MG63 (cell line): ENCODE data around the gene FAF1. TPM values are rescaled to one million over a fixed set of nuclear protein-coding genes. Genes with fewer than 3 reads are reported as not detected.
"Not testable (repeated sequence)": the region's sequence is repeated elsewhere in the genome, so short reads cannot be mapped to it uniquely, and the experiment has no call there.

Source experiments
- DNase-seq: peaks from one replicate; pipeline ENCODE4 v3.0.0-alpha.2; 2020
- H3K27me3 ChIP-seq: fragments of 250-450 bp; sonication (Bioruptor Pico); 2 replicates; pipeline ENCODE4 v1.5.1; 2020; ENCODE audit warnings: mild to moderate bottlenecking, moderate library complexity
- H3K36me3 ChIP-seq: fragments of 250-450 bp; sonication (Bioruptor Pico); 2 replicates; pipeline ENCODE4 v1.5.1; 2020; ENCODE audit warnings: mild to moderate bottlenecking, moderate library complexity
- H3K4me3 ChIP-seq: fragments of 250-450 bp; sonication (Bioruptor Pico); 2 replicates; pipeline ENCODE4 v1.5.1; 2020; ENCODE audit warnings: mild to moderate bottlenecking, moderate library complexity
- H3K9me3 ChIP-seq: fragments of 250-450 bp; sonication (Bioruptor Pico); 2 replicates; pipeline ENCODE4 v1.5.1; 2020; ENCODE audit warnings: mild to moderate bottlenecking, moderate library complexity
- total RNA-seq: library from RNA; depleted of rRNA; stranded (reverse); fragments of >200 nt; shearing (Covaris generic); gene quantifications from 2 replicates; pipeline ENCODE4 v1.2.3, GENCODE V29; 2014; ENCODE audit warnings: low replicate concordance; rRNA removed

Gene FAF1
- 58.6 and 111 TPM in 2 replicates for total RNA-seq

DNA sequence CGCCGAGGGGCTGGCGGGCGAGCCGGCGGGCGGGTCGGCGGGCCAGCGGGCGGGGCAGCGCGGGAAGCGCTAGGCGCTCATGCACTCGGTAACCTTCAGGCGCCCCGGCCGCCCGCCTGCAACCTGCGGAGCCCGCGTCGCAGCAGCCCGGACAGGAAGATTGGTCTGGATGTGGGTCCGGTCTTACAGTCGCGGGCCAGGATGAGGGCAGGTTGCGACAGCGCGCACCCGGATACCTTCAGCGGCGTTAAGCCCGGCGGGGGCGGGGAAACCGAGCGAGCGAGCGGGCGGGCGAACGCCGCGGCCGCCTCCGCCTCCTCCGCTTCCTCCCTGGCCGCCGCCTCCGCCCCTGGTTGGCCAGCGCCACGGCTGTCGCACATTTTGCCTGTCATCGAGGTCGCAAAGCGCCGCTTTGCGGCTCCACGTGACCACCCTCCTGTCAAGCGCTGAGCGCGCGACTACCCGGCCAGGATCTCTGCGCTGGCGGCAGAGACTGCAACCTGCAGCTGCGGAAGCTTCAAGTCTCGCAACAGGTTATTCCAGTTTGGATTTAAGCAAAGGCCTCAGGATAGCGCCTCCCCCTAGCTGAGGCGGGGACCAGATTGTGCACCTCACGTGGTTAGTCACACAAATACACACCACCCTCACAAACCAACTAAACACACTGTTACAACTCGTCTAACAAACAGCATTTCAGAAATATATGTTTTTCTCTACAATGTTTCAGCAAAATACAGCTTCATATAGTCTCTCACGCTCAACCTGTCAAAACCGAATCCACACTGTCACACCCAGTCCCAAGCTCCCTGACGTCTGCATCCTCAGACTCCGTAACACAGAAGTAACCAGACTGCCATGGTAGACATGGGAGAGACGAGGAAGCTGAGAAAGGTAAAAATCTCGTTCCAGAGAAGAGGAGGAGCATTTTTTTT is at the start of gene FAF1:
TSS of gene FAF1 (minus strand) at position 355 of the 932 bp plus-strand sequence. CDS start 456 bp downstream, outside the sequence.
- Histone ChIP-seq H3K4me3 (peak within 1 kb of the TSS; percentile 78), H3K9me3 (no peaks in the 10 kb centered on the region), H3K36me3 (peaks cover 11% of the 10 kb centered on the region), H3K27me3 (no peaks in the 10 kb centered on the region)
- DNase-seq = peak; percentile 98

- no peak for DNase-seq
- Histone ChIP-seq H3K4me3 (no peak overlapping the region), H3K36me3 (peaks cover 20% of the 10 kb centered on the region), H3K27me3 (no peaks in the 10 kb centered on the region), H3K9me3 (peaks cover 8% of the 10 kb centered on the region)
Measured at GRCh38 chr1:51009381-51009780, 49.3 kb upstream of the FAF1 start.

GRCh38 chr1:51005549-51005948 is 45.5 kb upstream of the FAF1 start:
- not testable (repeated sequence) for DNase-seq, H3K4me3 ChIP-seq, H3K9me3 ChIP-seq, H3K27me3 ChIP-seq
- H3K36me3 ChIP-seq = peaks cover 32% of the 10 kb centered on the region

- DNase-seq = no peak
- peaks cover 30% of the 10 kb centered on the region for H3K36me3 ChIP-seq
- H3K27me3 ChIP-seq = no peaks in the 10 kb centered on the region
- no peak overlapping the region for H3K4me3 ChIP-seq
- H3K9me3 ChIP-seq = peaks cover 4% of the 10 kb centered on the region; the same call in 1 of the 2 replicates
Measured at GRCh38 chr1:51002516-51002915, 42.4 kb upstream of the FAF1 start.

GRCh38 chr1:51000651-51001050 is 40.6 kb upstream of the FAF1 start:
- no peaks in the 10 kb centered on the region; the same call in 1 of the 2 replicates for H3K9me3 ChIP-seq
- H3K36me3 ChIP-seq = peaks cover 22% of the 10 kb centered on the region
- H3K4me3 ChIP-seq = no peak overlapping the region
- no peaks in the 10 kb centered on the region for H3K27me3 ChIP-seq
- no peak for DNase-seq

GRCh38 chr1:51000160-51000559 is 40.1 kb upstream of the FAF1 start:
- peaks cover 19% of the 10 kb centered on the region for H3K36me3 ChIP-seq
- no peaks in the 10 kb centered on the region for H3K27me3 ChIP-seq
- no peak overlapping the region for H3K4me3 ChIP-seq
- no peaks in the 10 kb centered on the region; the same call in 1 of the 2 replicates for H3K9me3 ChIP-seq
- no peak for DNase-seq

DNA sequence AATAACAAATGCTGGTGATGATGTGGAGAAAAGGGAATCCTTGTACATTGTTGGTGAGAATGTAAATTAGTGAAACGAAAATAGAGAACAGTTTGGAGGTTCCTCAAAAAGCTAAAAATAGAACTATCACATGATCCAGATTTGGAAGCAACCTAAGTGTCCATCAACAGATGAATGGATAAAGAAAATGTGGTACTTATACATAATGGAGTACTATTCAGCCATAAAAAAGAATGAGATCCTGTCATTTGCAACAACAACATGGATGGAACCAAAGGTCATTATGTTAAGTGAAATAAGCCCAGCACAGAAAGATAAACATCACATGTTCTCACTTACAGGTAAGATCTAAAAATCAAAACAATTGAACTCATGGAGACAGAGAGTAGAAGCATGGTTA is 39.3 kb upstream of the FAF1 start:
- H3K27me3 ChIP-seq, H3K9me3 ChIP-seq, DNase-seq, H3K4me3 ChIP-seq: not testable (repeated sequence)
- peaks cover 12% of the 10 kb centered on the region for H3K36me3 ChIP-seq

- no peak for DNase-seq
- no peaks in the 10 kb centered on the region for H3K27me3 ChIP-seq
Measured at GRCh38 chr1:50996083-50996482, 36.0 kb upstream of the FAF1 start.

GRCh38 chr1:50995651-50996050 is 35.6 kb upstream of the FAF1 start:
- Histone ChIP-seq H3K27me3 (no peaks in the 10 kb centered on the region), H3K4me3 (no peak overlapping the region), H3K36me3 (peaks cover 6% of the 10 kb centered on the region), H3K9me3 (no peaks in the 10 kb centered on the region)
- no peak for DNase-seq

More at GRCh38 chr1:50996083-50996482, 36.0 kb upstream of the FAF1 start:
- no peak overlapping the region for H3K4me3 ChIP-seq
- H3K9me3 ChIP-seq = no peaks in the 10 kb centered on the region
- H3K36me3 ChIP-seq = peaks cover 6% of the 10 kb centered on the region

GRCh38 chr1:50994997-50995396 is 34.9 kb upstream of the FAF1 start:
- no peak for DNase-seq
- H3K36me3 ChIP-seq = peaks cover 6% of the 10 kb centered on the region
- no peaks in the 10 kb centered on the region for H3K9me3 ChIP-seq
- no peaks in the 10 kb centered on the region for H3K27me3 ChIP-seq
- H3K4me3 ChIP-seq = no peak overlapping the region

GRCh38 chr1:50993645-50994044 is 33.6 kb upstream of the FAF1 start:
- DNase-seq = no peak

GRCh38 chr1:50992532-50993318 is 32.7 kb upstream of the FAF1 start:
- Histone ChIP-seq H3K36me3 (peaks cover 6% of the 10 kb centered on the region), H3K27me3 (no peaks in the 10 kb centered on the region), H3K4me3 (no peak overlapping the region), H3K9me3 (no peaks in the 10 kb centered on the region)
- DNase-seq = no peak

More at GRCh38 chr1:50993645-50994044, 33.6 kb upstream of the FAF1 start:
- Histone ChIP-seq H3K36me3 (peaks cover 6% of the 10 kb centered on the region), H3K4me3 (no peak overlapping the region), H3K27me3 (no peaks in the 10 kb centered on the region), H3K9me3 (no peaks in the 10 kb centered on the region)

- H3K4me3 ChIP-seq = no peak overlapping the region
- H3K9me3 ChIP-seq = no peaks in the 10 kb centered on the region
- DNase-seq = peak; percentile 68
Measured at GRCh38 chr1:50989694-50990093, 29.6 kb upstream of the FAF1 start.

DNA sequence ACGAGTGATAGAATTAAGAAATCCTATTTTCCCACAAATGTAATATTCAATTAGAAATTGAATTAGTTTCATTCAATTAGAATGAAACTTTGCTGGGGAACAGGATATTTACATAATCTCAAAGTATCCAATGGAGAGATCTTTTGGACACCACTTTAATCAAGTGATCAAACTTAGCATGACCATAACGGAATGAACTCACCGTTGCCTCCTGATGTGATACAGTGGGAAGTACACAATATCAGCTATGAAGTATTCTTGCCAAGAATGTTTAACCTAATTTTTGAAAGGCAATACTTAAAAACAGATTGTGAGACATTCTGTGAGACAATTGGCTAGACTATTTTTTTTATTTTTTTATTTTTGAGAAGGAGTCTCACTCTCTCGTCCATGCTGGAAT is 26.6 kb upstream of the FAF1 start:
- Histone ChIP-seq H3K9me3 (no peaks in the 10 kb centered on the region), H3K36me3 (no peaks in the 10 kb centered on the region), H3K27me3 (no peaks in the 10 kb centered on the region), H3K4me3 (no peak overlapping the region)
- DNase-seq = no peak

More at GRCh38 chr1:50989694-50990093, 29.6 kb upstream of the FAF1 start:
- H3K36me3 ChIP-seq = peaks cover 6% of the 10 kb centered on the region
- H3K27me3 ChIP-seq = no peaks in the 10 kb centered on the region

DNA sequence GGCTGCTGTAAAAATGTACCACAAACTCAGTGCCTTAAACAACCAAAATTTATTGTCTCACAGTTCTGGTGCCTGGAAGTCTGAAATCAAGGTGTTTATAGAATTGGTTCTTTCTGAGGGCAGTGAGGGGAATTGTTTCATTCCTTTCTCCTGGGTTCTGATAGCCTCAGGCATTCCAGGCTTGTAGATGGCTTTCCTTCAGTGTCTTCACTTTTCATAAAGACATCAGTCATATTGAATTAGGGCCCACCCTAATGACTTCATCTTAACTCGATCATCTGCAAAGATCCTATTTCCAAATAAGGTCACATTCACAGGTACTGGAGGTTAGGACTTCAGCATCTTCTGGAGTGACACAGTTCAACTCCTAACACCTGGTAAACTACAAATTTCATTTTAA is 25.0 kb upstream of the FAF1 start:
- no peak for DNase-seq
- no peaks in the 10 kb centered on the region for H3K9me3 ChIP-seq
- H3K36me3 ChIP-seq = no peaks in the 10 kb centered on the region
- no peak overlapping the region for H3K4me3 ChIP-seq
- no peaks in the 10 kb centered on the region for H3K27me3 ChIP-seq

DNA sequence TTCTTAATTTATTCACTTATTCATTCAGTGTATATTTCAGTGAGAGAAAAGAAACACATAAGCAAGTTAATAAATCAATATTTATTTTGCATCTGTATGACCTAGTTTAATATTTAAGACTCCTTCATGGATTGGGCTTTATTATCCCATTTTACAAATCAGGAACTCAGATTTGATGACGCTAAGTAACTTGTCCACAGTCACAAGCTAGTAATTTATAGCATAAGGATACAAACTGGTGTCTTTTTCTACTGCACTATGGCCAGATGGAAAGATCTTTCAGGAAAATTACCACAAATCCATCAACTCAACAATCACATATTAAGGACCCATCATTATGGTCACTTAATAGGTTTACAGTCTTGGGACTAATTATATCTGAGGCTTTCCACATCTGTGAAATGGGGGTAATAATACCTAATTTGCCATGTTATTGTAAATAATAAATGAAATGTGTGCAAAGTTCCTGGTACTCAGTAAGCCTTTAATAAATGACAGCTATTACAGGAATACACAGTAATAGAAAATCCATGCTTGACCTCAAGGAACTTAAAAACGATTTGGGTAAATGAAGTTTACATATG is 23.2 kb upstream of the FAF1 start:
- H3K27me3 ChIP-seq = no peaks in the 10 kb centered on the region
- no peaks in the 10 kb centered on the region for H3K9me3 ChIP-seq
- DNase-seq = no peak
- no peaks in the 10 kb centered on the region for H3K36me3 ChIP-seq
- peak overlapping the region; percentile 3 for H3K4me3 ChIP-seq

GRCh38 chr1:50982611-50983010 is 22.5 kb upstream of the FAF1 start:
- peak overlapping the region; percentile 76 for H3K4me3 ChIP-seq
- H3K9me3 ChIP-seq = no peaks in the 10 kb centered on the region
- H3K36me3 ChIP-seq = no peaks in the 10 kb centered on the region
- DNase-seq = no peak
- H3K27me3 ChIP-seq = no peaks in the 10 kb centered on the region
